A673 (cell line): ENCODE results near the gene DUOXA2. TPM values are rescaled to one million over a fixed set of nuclear protein-coding genes. Genes with fewer than 3 reads are reported as not detected.

ENCODE experiments used
- BruUV-seq: library from RNA; stranded (reverse); fragments of 400-500 nt; replicated peaks from 2 replicates; lab custom pipeline; 2021; lab: Mats Ljungman, UMichigan
- CTCF ChIA-PET: fragments of 300-600 bp; sonication (Branson Sonifier 250); formaldehyde crosslinking; loops from one replicate; lab custom pipeline; 2022; ENCODE audit warnings: antibody characterized with exemption; lab: Charles Lee
- POLR2A ChIA-PET: fragments of 300-600 bp; sonication (Branson Sonifier 250); formaldehyde crosslinking; loops from one replicate; lab custom pipeline; 2022; ENCODE audit warnings: antibody characterized with exemption; ENCODE audit not compliant: low non-redundant PET; lab: Charles Lee
- DNase-seq: peaks from one replicate; pipeline ENCODE4 v3.0.0-alpha.2; 2015; ENCODE audit warnings: low spot score
- H3K27ac ChIP-seq: fragments of 200-600 bp; sonication (generic); 2 replicates; pipeline ENCODE4 v1.5.1; 2016; ENCODE audit warnings: mixed run types, low read depth, mild to moderate bottlenecking, mixed read lengths, antibody characterized with exemption, low read length; ENCODE audit not compliant: poor library complexity, severe bottlenecking
- H3K27me3 ChIP-seq: fragments of 200-600 bp; sonication (generic); replicated peaks from 2 replicates; pipeline ENCODE4 v1.6.1; 2017; ENCODE audit warnings: mixed run types, low read depth, mild to moderate bottlenecking, mixed read lengths, antibody characterized with exemption, low read length; ENCODE audit not compliant: insufficient read depth, poor library complexity
- H3K36me3 ChIP-seq: fragments of 200-600 bp; sonication (generic); 2 replicates; pipeline ENCODE4 v1.6.1; 2016; ENCODE audit warnings: mixed run types, mild to moderate bottlenecking, mixed read lengths, antibody characterized with exemption, low read length; ENCODE audit not compliant: insufficient read depth, poor library complexity, severe bottlenecking
- H3K4me1 ChIP-seq: fragments of 200-600 bp; sonication (generic); 2 replicates; pipeline ENCODE4 v1.6.1; 2017; ENCODE audit warnings: mixed run types, mild to moderate bottlenecking, mixed read lengths, antibody characterized with exemption, low read length; ENCODE audit not compliant: insufficient read depth, poor library complexity, severe bottlenecking
- H3K4me3 ChIP-seq: fragments of 200-600 bp; sonication (generic); 2 replicates; pipeline ENCODE4 v1.5.1; 2016; ENCODE audit warnings: low read depth, mixed run types, mild to moderate bottlenecking, mixed read lengths, low read length; ENCODE audit not compliant: poor library complexity, severe bottlenecking
- H3K9me3 ChIP-seq: fragments of 200-600 bp; sonication (generic); 2 replicates; pipeline ENCODE4 v1.6.1; 2016; ENCODE audit warnings: mixed run types, low read depth, mild to moderate bottlenecking, mixed read lengths, antibody characterized with exemption, low read length; ENCODE audit not compliant: poor library complexity, severe bottlenecking
- CTCF ChIP-seq: fragments of 300-800, 200-600 bp; sonication (generic); conservative IDR thresholded peaks from 2 replicates; pipeline ENCODE4 v1.5.1; 2017; ENCODE audit warnings: low read depth, mild to moderate bottlenecking, antibody characterized with exemption, low read length, moderate library complexity, mixed read lengths
- EZH2 ChIP-seq: fragments of 200-600 bp; sonication (generic); IDR thresholded peaks from 2 replicates; pipeline ENCODE4 v1.6.1; 2017; ENCODE audit warnings: borderline replicate concordance, low read depth, mild to moderate bottlenecking, mixed read lengths, antibody characterized with exemption, low read length; ENCODE audit not compliant: poor library complexity, severe bottlenecking
- intact Hi-C: fragments of 100-400 bp; cut with micrococcal nuclease; formaldehyde crosslinking; loops from one replicate; pipeline ENCODE4 v1.10.0; 2022; ENCODE audit not compliant: unreplicated experiment
- total RNA-seq: library from RNA; stranded (reverse); gene quantifications from 2 replicates; pipeline ENCODE4 v1.2.3, GENCODE V29; 2021

The DUOXA2 gene
- total RNA-seq, 1 experiment from 2014 or later, result not detected

- Histone ChIP-seq H3K27ac (no peak overlapping the region), H3K4me3 (no peak overlapping the region), H3K27me3 (no peaks in the 10 kb centered on the region), H3K36me3 (no peaks in the 10 kb centered on the region), H3K4me1 (no peaks in the 10 kb centered on the region), H3K9me3 (no peaks in the 10 kb centered on the region)
- no peak for TF ChIP-seq CTCF
- no peak for TF ChIP-seq EZH2
- POLR2A ChIA-PET, result no interaction called here
- DNase-seq, result no peak
- no TSS peak for BruUV-seq
- CTCF ChIA-PET, result interaction anchor here (1.4 kb wide), 1 partner anchor 28 kb away, joined by 3 read pairs; no protein-coding TSS in a partner anchor
- intact Hi-C loops, result no loop called here
Observed at GRCh38 chr15:45146405-45146804, 32.3 kb downstream of the DUOXA2 start.

GRCh38 chr15:45147606-45148005, 33.5 kb downstream of the DUOXA2 start:
- no peak overlapping the region for H3K4me3 ChIP-seq
- H3K27ac ChIP-seq, result no peak overlapping the region
- H3K4me1 ChIP-seq, result no peaks in the 10 kb centered on the region
- no peak for TF ChIP-seq EZH2
- no peak for TF ChIP-seq CTCF
- H3K36me3 ChIP-seq, result no peaks in the 10 kb centered on the region
- no TSS peak for BruUV-seq
- H3K9me3 ChIP-seq, result no peaks in the 10 kb centered on the region
- H3K27me3 ChIP-seq, result no peaks in the 10 kb centered on the region
- DNase-seq, result no peak
- POLR2A ChIA-PET, result no interaction called here
- CTCF ChIA-PET, result no interaction called here
- intact Hi-C loops, result no loop called here

GRCh38 chr15:45148076-45149059, 34.2 kb downstream of the DUOXA2 start:
- intact Hi-C loops, result no loop called here
- Histone ChIP-seq H3K36me3 (no peaks in the 10 kb centered on the region), H3K27me3 (no peaks in the 10 kb centered on the region), H3K27ac (no peak overlapping the region), H3K9me3 (no peaks in the 10 kb centered on the region), H3K4me1 (no peaks in the 10 kb centered on the region), H3K4me3 (no peak overlapping the region)
- TF ChIP-seq EZH2 (no peak), CTCF (no peak)
- ChIA-PET CTCF (no interaction called here), POLR2A (no interaction called here)
- no peak for DNase-seq
- BruUV-seq, result no TSS peak
